ENCODE data around the gene SMIM38.

SMIM38 gene

DNA sequence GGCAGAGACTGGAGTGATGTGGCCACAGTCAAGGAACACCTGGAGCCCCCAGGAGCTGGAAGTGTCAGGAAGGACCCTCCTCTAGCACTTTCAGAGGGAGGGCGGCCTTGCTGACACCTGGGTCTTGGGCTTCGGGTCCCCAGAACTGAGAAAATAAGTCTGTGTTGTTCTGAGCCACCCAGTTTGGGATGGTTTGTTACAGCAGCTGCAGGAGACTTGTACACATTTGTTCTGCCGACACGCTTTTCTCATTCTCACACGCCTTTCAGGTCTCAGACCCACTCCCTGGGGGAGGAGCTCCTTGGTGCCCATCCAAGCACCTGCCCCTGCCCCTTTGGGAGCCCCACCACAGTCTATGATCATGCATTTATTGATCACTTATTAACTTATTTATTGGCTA is 47.2 kb upstream of the SMIM38 start:
- H3K4me3 ChIP-seq (ENCODE audit: low read depth, low read length), result no peak overlapping the region
- no peaks in the 10 kb centered on the region for H3K79me2 ChIP-seq
- H3K36me3 ChIP-seq (ENCODE audit: control insufficient read depth, insufficient read depth, low read length), result no peaks in the 10 kb centered on the region
- no peak overlapping the region for H2AFZ ChIP-seq
- H3K4me1 ChIP-seq, result no peaks in the 10 kb centered on the region
- no peak overlapping the region for H3K9ac ChIP-seq
- H3K4me2 ChIP-seq (ENCODE audit: low read length), result no peak overlapping the region
- H3K27ac ChIP-seq, result no peak overlapping the region
- H3K9me3 ChIP-seq (ENCODE audit: control insufficient read depth, low read length), result no peaks in the 10 kb centered on the region
- H3K27me3 ChIP-seq (ENCODE audit: control insufficient read depth, insufficient read depth, low read length), result no peaks in the 10 kb centered on the region
- no peak for TF ChIP-seq CTCF (IDR thresholded peaks at IDR 0.05)

DNA sequence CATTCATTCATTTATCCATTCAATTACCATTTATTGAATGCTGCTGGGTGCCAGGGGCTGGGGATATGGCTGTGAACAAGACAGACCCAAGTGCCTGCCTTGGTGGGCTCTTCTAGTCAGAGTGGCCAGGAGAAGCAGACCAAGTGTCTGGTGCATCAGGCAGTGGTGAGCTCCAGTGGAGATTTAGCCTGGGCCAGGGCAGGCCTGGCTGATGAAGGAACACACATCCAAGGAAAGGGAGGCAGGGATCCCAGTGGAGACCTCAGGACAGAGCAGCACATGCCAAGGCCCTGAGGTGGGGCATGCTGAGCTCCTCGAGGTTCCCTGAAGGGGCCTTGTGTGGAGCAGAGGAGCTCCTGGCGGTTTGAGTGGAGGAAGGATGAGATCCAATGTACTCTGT is 46.6 kb upstream of the SMIM38 start:
- Histone ChIP-seq H3K79me2 (no peaks in the 10 kb centered on the region), H3K9me3 (ENCODE audit: control insufficient read depth, low read length) (no peaks in the 10 kb centered on the region), H3K4me3 (ENCODE audit: low read depth, low read length) (no peak overlapping the region), H3K9ac (no peak overlapping the region), H3K36me3 (ENCODE audit: control insufficient read depth, insufficient read depth, low read length) (no peaks in the 10 kb centered on the region), H2AFZ (no peak overlapping the region), H3K27ac (no peak overlapping the region), H3K4me1 (no peaks in the 10 kb centered on the region), H3K4me2 (ENCODE audit: low read length) (no peak overlapping the region), H3K27me3 (ENCODE audit: control insufficient read depth, insufficient read depth, low read length) (no peaks in the 10 kb centered on the region)
- no peak for TF ChIP-seq CTCF (IDR thresholded peaks at IDR 0.05)

DNA sequence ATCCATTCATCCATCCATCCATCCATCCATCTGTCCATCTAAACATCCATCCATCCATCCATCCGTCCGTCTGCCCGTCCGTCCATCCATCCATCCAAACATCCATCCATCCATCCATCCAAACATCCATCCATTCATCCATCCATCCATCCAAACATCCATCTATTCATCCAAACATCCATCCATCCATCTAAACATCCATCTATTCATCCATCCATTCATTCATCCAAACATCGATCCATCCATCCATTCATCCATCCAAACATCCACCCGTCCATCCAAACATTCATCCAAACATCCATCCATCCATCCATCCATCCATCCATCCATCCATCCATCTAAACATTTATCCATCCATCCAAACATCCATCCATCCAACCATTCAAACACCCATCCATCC is 45.3 kb upstream of the SMIM38 start:
- TF ChIP-seq CTCF (IDR thresholded peaks at IDR 0.05), result no peak
- H3K4me2 ChIP-seq (ENCODE audit: low read length), result no peak overlapping the region
- H3K27ac ChIP-seq, result no peak overlapping the region
- H3K9me3 ChIP-seq (ENCODE audit: control insufficient read depth, low read length), result no peaks in the 10 kb centered on the region
- no peaks in the 10 kb centered on the region for H3K36me3 ChIP-seq (ENCODE audit: control insufficient read depth, insufficient read depth, low read length)
- H3K4me3 ChIP-seq (ENCODE audit: low read depth, low read length), result no peak overlapping the region
- H2AFZ ChIP-seq, result no peak overlapping the region
- H3K27me3 ChIP-seq (ENCODE audit: control insufficient read depth, insufficient read depth, low read length), result no peaks in the 10 kb centered on the region
- peaks cover 3% of the 10 kb centered on the region for H3K4me1 ChIP-seq
- no peaks in the 10 kb centered on the region for H3K79me2 ChIP-seq
- no peak overlapping the region for H3K9ac ChIP-seq

- no peak for TF ChIP-seq CTCF (IDR thresholded peaks at IDR 0.05)
- H3K4me2 ChIP-seq (ENCODE audit: low read length), result no peak overlapping the region
- H3K79me2 ChIP-seq, result no peaks in the 10 kb centered on the region
- H3K27me3 ChIP-seq (ENCODE audit: control insufficient read depth, insufficient read depth, low read length), result no peaks in the 10 kb centered on the region
- H3K4me3 ChIP-seq (ENCODE audit: low read depth, low read length), result no peak overlapping the region
- H3K9me3 ChIP-seq (ENCODE audit: control insufficient read depth, low read length), result no peaks in the 10 kb centered on the region
- peaks cover 3% of the 10 kb centered on the region for H3K4me1 ChIP-seq
- H3K9ac ChIP-seq, result no peak overlapping the region
- H2AFZ ChIP-seq, result no peak overlapping the region
- H3K27ac ChIP-seq, result no peak overlapping the region
- no peaks in the 10 kb centered on the region for H3K36me3 ChIP-seq (ENCODE audit: control insufficient read depth, insufficient read depth, low read length)
Measured at GRCh38 chr11:69111624-69112542, 43.9 kb upstream of the SMIM38 start.

- Histone ChIP-seq H3K4me2 (ENCODE audit: low read length) (no peak overlapping the region), H3K36me3 (ENCODE audit: control insufficient read depth, insufficient read depth, low read length) (no peaks in the 10 kb centered on the region), H3K79me2 (no peaks in the 10 kb centered on the region), H3K4me3 (ENCODE audit: low read depth, low read length) (no peak overlapping the region), H3K27ac (no peak overlapping the region), H3K4me1 (peaks cover 3% of the 10 kb centered on the region), H3K9ac (no peak overlapping the region), H3K9me3 (ENCODE audit: control insufficient read depth, low read length) (no peaks in the 10 kb centered on the region), H2AFZ (no peak overlapping the region), H3K27me3 (ENCODE audit: control insufficient read depth, insufficient read depth, low read length) (no peaks in the 10 kb centered on the region)
- TF ChIP-seq CTCF (IDR thresholded peaks at IDR 0.05), result no peak
Measured at GRCh38 chr11:69113226-69113625, 42.5 kb upstream of the SMIM38 start.
